Cardiac muscle cell (in vitro differentiated cells and primary cell): ENCODE measurements around the gene CTSE. TPM values are rescaled to one million over a fixed set of nuclear protein-coding genes. Genes with fewer than 3 reads are reported as not detected.

Experiments
- DNase-seq, 2 donors: peaks; one replicate each; pipeline versions ENCODE4 v3.0.0 to v3.0.0-alpha.2; 2010 to 2017; ENCODE audit warnings: low read depth in 1 of 2, low spot score in 1 of 2
- H3K27ac ChIP-seq: fragments of 200-600 bp; sonication (generic); 2 replicates; pipeline ENCODE4 v1.5.1; 2016
- H3K27me3 ChIP-seq: fragments of 200-600 bp; sonication (generic); 2 replicates; pipeline ENCODE4 v1.6.0; 2016; ENCODE audit warnings: control low read depth
- H3K36me3 ChIP-seq: fragments of 200-600 bp; sonication (generic); 2 replicates; pipeline ENCODE4 v1.5.1; 2016; ENCODE audit warnings: control low read depth
- H3K4me1 ChIP-seq: fragments of 200-600 bp; sonication (generic); 2 replicates; pipeline ENCODE4 v1.8.1; 2017; ENCODE audit warnings: low read depth, mild to moderate bottlenecking, mixed run types
- H3K4me3 ChIP-seq: fragments of 200-600 bp; sonication (generic); 2 replicates; pipeline ENCODE4 v1.5.1; 2016; ENCODE audit warnings: mild to moderate bottlenecking
- H3K9me3 ChIP-seq: fragments of 200-600 bp; sonication (generic); 2 replicates; pipeline ENCODE4 v1.5.1; 2017; ENCODE audit warnings: low read depth, mild to moderate bottlenecking, control low read depth
- CTCF ChIP-seq: IDR thresholded peaks from 2 replicates; pipeline ENCODE4 v1.5.1; 2012; ENCODE audit warnings: low read depth, mild to moderate bottlenecking, low read length
- polyA plus RNA-seq: library from polyadenylated mRNA; unstranded; fragments of >200 nt; fragmentation: Nextera tagmentation; extraction: Ambion mirVana; gene quantifications from 2 replicates; pipeline ENCODE4 v1.2.1, GENCODE V29; 2016
- total RNA-seq: library from RNA; depleted of rRNA; stranded (reverse); fragments of >200 nt; gene quantifications from 2 replicates; pipeline ENCODE4 v1.2.3, GENCODE V29; 2016

Gene CTSE
- total and polyA plus RNA-seq, 2 experiments from 2014 or later, result not detected

DNA sequence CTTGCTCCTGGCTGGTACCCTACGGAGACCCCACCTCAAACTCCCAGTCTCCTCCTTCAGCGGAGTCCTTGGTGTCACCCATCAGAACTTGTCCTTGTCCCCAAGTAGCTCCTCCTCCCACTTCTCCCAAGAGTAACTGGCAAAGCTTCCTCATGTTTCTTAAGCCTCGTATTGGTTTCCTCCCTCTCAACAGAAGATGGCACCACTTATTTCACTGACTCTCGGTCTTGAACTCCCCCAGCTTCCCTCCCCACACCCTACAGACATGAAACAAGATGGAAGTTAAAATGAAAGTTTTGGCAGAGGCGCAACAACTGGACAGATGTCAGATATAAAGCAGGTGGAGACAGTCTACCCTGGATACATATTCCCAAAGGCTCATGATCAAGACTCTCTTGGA, 33.9 kb downstream of the CTSE start:
- peaks cover 13% of the 10 kb centered on the region for H3K4me1 ChIP-seq
- H3K36me3 ChIP-seq, result no peaks in the 10 kb centered on the region
- no peaks in the 10 kb centered on the region for H3K9me3 ChIP-seq
- no peak overlapping the region for H3K27ac ChIP-seq
- no peak for DNase-seq
- no peak overlapping the region for H3K4me3 ChIP-seq
- TF ChIP-seq CTCF, result no peak
- H3K27me3 ChIP-seq, result no peaks in the 10 kb centered on the region

DNA sequence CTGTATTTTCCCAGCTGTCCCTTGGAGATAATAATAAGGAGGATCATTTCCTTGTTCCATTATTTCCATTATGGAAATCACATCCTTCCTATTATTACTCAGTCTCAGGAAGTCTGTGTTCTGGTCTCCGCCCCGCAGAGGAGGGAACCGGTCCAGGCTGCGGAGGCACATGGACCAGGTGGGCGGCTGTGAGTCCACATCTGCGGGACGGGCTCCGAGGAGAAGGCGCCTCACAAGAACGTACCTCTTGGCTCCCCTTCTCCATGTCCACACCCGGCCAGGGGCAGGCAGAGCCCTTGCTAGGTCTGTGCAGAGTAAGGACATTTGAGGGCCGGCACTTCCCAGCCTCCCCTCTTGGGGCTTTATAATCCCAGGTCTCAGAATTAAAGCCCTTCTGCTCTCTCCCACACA, 35.1 kb downstream of the CTSE start:
- H3K9me3 ChIP-seq, result no peaks in the 10 kb centered on the region
- no peaks in the 10 kb centered on the region for H3K36me3 ChIP-seq
- no peak for TF ChIP-seq CTCF
- no peak overlapping the region for H3K4me3 ChIP-seq
- peaks cover 19% of the 10 kb centered on the region for H3K4me1 ChIP-seq
- DNase-seq, result no peak
- H3K27ac ChIP-seq, result no peak overlapping the region
- no peaks in the 10 kb centered on the region for H3K27me3 ChIP-seq

DNA sequence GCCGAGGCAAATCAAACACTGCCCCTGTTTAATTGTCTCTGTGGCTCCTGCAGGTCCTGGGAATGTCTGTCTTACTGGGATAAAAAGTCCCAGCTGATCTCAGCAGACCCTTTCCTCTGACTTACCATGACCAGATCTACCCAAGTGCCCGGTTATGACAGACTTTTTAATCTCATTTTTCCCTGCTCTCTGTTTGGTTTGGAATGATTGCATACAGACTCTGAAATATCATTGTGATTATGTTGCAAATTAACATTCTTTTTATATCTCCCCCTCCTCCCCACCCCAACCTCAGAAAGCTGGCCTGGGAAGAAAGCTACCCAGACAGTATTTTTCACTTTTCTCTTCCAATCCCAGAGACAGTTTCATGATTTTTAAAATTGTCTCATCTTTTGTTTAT, 36.8 kb downstream of the CTSE start:
- Histone ChIP-seq H3K36me3 (no peaks in the 10 kb centered on the region), H3K27me3 (no peaks in the 10 kb centered on the region), H3K4me3 (no peak overlapping the region), H3K4me1 (peaks cover 30% of the 10 kb centered on the region), H3K27ac (no peak overlapping the region), H3K9me3 (no peaks in the 10 kb centered on the region)
- DNase-seq, result no peak
- no peak for TF ChIP-seq CTCF

- H3K27me3 ChIP-seq, result no peaks in the 10 kb centered on the region
- H3K27ac ChIP-seq, result no peak overlapping the region
- peak; percentile 7 for TF ChIP-seq CTCF
- no peaks in the 10 kb centered on the region for H3K9me3 ChIP-seq
- no peaks in the 10 kb centered on the region for H3K36me3 ChIP-seq
- H3K4me1 ChIP-seq, result peaks cover 30% of the 10 kb centered on the region
- no peak for DNase-seq
- no peak overlapping the region for H3K4me3 ChIP-seq
Observed at GRCh38 chr1:205986292-205986691, 37.4 kb downstream of the CTSE start.

DNA sequence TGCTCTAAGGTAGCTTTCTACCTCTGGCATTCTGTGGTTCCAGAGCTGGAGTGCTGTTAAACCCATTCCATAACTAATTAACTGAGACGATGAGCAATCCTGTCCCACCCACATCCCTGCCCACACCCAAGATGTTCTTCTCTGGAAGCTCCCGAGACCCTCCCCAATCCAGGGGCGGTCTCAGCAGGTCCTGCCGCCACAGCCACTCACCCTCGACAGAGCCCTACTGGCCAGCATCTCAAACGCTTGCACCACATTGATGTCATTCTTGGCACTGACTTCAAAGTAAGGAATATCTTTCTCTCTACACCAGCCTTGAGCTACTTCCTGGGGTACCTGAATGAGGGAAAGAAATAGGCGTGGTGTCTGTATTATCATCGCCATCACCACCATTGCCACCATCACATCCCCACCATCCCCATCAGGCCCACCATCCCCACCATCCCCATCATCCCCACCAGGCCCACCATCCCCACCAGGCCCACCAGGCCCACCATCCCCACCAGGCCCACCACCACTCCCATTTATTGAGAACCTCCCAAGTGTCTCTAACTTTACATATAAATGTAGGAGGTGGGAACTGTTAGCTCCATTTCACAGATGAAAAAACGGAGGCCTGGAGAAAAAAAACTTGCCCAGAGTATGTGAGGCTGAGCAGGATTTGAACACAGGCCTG, 38.2 kb downstream of the CTSE start:
- Histone ChIP-seq H3K4me3 (no peak overlapping the region), H3K27me3 (no peaks in the 10 kb centered on the region), H3K4me1 (peaks cover 30% of the 10 kb centered on the region), H3K27ac (no peak overlapping the region), H3K9me3 (no peaks in the 10 kb centered on the region), H3K36me3 (no peaks in the 10 kb centered on the region)
- no peak for DNase-seq
- no peak for TF ChIP-seq CTCF
